NCI-H146 treated with DMSO at 0.1 percent for 48 hours (cell line): ENCODE measurements around the gene MPDZ.

Source experiments
- DNase-seq: peaks from one replicate; lab custom pipeline; 2025; ENCODE audit not compliant: unreplicated experiment; lab: John Stamatoyannopoulos, UW

Gene MPDZ

DNA sequence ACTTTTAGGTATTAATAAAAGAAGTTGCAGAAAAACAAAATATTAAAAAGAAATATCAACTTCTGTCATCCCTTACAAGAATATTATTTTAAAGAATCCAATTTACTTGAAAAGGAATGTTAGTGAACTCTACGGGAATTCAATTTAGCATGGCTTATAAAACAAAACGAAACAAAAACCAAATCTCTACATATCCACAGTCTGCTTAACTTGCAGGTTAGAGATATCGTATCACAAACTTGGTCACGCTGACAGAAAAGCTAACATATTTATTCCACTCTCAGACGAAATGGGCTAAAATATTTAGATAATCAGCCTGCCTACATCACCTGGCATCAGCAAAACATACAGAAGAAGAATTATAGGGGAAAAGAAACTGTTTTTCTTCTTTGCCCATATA, 92.7 kb downstream of the MPDZ start:
- DNase-seq: no peak

DNA sequence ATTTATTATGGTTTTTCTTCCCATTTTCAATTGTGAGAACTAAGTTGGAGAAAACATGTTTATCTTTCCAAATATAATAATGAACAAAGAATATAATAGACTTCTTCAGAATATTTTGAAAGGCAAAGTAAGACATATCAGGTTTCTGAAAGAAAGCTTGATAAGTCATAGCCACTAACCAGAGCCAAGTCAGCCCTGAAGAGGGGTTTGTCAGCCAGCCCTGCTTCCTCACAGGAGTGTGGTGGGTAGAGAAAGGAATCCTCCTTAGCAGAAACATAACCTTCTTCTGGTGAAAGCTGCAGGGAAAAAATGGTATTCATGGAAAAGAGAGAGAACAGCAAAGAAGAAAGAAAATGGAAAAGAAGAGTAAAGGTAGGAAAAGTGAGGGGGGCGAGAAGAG, 93.4 kb downstream of the MPDZ start:
- no peak for DNase-seq

DNA sequence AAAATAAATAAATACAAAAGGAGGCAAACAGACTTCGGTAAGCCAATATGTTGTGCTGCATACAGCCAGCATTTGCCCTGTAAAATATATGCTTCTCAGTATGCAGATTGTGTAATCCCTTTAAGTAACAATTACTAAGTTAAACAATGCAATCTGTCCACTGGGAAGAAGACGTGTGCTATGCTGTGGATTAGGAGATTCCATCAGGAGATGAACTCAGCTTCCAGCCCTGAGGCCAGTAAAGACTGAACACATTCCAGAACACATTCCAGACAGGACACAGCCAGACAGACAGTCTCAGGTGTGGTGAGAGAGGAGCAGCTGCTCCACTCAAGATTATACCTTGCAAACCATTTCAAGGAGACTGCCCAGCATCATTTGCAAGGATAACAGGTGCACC, 97.8 kb downstream of the MPDZ start:
- DNase-seq: no peak

DNA sequence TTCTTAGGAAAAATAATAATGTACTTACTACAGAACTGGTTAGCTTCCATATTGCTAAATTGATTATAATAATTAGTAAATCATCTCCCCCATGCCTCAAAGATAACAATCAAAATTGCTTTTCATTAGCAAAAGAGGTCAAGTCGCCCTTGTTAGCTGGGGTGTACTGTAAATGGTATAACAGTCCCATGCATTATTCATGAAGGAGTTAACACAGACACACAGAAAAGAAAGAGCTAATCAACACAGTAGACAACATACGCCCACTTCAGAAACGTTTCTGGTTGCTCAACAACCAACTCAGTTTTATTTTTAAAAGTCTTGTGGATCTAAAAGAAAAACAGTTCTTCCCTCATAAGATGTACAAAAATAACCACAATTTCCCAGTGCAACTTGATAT, 100.2 kb downstream of the MPDZ start:
- DNase-seq: peak; percentile 14

DNA sequence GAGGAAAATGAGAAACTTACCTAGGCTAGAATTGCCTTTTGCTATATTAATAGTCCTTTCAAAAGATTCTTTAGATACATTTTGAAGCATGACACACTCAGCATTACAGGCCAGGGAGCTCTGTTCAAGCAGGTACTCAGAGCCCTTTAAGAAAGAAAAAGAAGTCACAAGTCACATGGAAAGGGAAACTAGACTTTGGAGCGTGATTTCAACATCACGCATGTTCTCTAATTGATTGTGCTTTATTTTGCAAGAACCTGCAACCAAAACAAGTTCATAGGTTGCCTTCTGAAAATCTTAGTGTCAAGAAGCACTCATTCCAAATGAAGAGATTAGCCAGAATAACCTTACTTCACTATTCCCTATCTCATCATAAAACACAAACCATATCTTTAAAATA, 103.8 kb downstream of the MPDZ start:
- DNase-seq: no peak

DNA sequence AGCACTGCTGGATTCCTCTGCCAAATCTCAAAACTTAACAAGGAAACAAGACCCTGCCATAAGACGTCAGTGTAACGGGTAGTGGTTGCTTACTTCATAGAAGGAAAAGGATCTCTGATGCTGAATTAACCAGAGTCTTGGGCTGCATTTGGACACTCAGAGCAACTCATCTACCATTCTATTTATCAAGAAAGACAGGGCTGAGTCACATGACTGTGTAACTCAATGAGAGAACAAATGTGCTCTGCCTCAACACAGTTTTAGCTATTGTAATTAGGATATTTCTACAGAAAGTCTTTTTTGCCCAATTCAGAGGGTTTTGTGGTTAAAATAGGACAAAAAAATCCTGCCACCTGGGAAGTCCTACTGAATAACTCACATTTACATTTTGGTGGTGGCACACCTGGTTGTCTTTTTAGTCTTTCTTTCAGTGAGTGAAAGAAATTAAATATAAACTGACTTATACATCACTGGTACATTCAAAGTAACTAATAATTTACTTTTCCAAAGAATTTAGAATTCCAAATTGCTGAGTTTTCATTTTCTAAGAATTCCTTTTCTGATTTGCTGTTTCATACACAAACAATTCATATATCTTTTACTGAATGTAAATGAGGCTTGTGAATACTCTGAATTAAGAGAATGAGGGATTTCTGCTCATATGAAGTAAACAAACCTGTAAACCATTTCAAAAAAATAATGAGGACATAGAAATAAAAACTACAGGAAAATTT, 104.4 kb downstream of the MPDZ start:
- no peak for DNase-seq

DNA sequence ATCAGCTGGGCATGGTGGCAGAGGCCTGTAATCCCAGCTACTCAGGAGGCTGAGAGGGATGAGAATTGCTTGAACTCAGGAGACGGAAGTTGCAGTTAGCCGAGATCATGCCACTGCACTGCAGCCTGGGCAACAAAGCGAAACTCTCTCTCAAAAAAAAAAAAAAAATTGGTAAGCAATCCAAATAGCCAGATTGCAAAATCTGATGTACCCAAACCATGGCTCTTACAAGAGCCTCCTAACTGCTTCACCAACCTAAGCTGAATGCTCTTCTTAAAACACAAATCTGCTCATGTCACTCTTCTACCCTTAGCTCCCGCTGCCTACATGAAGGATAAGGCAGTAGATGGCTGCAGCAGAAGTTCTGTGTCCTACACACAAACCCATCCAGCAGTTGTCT, 105.9 kb downstream of the MPDZ start:
- no peak for DNase-seq

DNA sequence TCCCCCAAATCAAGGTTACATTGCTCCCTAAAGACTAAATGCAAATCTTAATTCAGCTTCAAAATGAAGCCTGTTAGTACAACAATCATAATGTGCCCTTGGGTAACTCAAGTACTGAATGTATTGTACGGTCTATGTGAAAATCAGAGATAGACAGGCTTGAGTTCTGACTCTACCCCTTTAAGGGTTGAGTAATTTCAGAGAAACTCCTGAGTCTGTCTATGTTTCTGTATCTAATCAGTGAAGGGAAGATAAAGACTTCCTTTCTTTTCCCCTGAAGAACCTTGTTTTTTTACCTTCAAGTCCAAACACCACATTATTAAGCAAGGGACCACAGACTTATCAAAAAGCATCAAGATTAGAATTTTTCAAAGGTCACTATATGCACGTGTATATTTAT, 108.2 kb downstream of the MPDZ start:
- DNase-seq: no peak

DNA sequence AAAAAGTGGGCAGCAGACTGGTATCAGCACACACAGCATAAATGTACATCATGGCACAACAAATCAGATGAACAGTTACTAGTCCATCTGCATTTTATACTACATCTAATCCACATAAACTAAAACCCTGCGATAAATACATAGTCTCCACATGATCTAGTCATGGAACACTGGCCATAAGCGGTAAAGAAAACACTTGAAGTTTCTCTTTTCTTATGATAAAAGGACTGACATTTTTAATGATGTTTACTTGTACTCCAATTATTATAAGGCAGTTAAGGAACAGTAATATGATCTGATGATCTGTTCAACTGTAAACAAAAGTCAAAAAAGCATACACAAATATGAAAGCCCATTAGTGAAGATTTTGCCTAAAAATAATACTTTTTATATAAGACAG, 112.5 kb downstream of the MPDZ start:
- peak; percentile 69 for DNase-seq

DNA sequence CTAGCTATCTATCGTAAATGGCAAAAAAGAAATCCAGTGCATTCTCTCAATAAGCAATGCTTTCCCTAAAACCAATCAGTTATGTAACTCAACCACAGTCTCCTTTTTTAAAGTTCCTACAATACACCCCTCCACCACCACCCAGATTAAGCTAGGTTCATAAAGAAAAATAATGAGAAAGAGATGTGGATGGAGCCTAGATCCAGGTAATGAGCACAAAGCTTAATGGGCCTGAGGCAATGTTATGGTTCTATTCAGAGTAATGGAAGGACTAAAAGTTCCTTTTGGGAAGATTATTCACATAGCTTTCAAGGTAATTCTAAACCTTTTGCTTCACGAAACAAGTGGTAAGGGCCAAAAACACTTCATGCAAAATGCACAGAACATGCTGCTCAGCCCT, 113.5 kb downstream of the MPDZ start:
- no peak for DNase-seq

DNA sequence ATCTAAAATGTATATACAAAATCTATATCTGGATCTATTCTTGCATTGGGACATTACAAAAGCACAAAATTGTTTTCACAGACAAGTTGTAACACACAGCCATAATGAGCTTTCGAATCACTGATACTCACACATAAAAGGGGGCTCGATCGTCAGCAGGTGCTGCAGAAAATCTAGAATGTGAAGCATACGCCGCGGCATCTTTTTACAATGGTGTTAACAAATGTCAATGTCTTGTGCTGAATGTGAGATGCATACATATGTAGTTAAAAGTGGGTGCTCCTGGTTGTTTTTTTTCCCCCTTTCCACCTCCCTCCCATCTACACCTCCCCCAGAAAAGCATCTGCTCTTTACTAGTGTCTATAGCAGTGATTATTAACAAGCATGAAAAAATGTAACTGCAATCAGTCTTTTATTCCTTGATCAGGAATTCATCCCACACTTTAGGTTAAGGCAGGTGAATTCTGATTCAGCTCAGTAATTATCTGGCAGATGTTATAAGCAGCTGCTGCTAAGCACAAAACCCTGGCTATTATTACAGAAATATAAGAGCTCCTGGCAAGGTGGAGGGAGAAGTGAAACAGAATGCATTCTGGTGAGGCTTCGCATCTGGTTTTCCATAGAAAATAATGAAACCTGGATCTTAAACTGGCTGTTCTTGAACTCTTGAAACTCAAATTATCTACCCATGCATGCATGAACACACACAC, 114.1 kb downstream of the MPDZ start:
- peak; percentile 86 for DNase-seq

DNA sequence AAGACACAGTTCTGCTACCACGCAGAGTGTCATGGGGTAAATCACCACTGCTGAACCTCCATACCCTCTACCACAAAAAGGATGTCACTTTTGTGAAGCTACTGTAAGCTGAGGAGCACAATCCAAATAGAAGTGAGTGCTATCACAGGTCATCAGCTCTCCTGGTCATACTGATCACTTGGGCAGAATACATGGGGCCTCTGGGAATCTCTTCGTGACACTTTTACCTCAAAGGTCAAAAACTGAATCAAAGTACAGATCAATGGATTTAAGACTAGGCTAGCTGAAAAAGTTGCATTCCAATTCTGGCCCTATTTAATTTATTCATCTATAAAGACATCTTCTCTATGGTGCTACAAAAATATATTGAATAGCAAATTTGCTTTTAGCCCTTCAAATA, 115.5 kb downstream of the MPDZ start:
- DNase-seq: peak; percentile 27

DNA sequence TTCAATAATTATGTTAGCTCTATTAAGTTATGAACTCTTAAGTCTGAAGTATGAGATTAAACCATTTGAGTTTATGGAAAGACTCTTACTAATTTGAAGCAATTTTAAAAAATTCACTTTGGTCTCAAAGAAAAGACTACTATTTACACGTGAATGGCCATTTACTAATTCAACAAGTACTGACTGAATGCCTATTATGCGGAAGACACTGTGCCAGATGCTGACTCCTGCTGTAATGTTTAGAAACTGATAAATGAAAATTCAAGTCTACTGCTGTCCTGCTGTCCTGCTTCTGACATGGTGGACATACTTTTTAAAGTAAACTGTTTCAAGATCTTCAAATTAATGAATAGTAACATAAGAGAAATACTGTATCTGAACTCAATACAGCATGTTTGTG, 116.2 kb downstream of the MPDZ start:
- DNase-seq: peak; percentile 94

DNA sequence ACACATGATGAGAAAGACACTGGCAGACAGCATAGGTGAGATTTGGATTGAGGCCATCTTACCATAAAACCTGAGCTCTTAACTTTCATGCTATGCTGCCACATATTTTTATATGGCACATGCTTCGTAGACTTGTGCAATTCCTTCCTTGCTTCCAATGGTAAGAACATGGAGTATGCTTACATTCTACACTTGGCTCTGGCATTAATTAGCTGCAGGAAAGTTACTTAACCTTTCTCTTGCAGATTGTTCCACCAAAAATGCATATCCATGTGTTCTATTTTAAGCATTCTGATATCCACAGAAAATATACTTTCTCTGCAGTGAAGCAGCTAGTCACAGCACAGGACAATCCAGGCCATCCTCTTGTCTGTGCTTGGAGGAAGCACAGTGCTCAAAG, 119.4 kb downstream of the MPDZ start:
- no peak for DNase-seq

DNA sequence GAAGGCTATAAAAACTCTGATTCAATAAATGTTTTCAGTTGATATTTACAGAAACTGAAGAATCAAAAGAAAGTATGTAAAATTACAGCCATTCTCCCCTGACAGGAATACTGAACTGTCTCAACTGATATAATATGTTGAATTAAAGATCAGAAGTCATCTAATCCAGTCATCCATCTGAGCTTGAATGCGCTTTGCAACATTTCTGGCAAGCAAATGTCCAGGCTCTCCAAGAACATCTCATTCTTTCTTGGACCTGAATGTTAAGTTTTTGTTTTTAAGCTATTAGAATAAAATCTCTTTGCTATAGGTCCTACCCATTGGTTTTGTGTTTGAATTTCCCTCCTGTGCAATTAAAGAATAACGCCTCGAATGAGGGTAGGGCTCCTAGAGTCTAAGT, 120.5 kb downstream of the MPDZ start:
- no peak for DNase-seq

DNA sequence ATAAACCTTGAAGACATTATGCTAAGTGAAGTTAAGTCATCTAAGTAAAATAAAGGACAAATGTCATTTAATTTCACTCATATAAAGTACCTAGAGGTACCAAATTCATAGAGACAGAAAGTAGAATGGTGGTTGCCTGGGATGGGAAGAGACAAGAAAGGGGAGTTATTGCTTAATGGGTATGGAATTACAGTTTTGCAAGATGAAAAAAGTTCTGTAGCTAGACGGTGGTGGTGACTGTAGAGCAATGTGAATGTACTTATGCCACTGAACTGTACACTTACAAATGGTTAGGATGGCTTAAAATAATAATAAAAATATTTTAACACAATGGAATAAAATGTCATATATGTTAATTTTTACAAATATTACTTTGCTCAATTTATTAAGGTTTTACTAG, 128.0 kb downstream of the MPDZ start:
- no peak for DNase-seq

DNA sequence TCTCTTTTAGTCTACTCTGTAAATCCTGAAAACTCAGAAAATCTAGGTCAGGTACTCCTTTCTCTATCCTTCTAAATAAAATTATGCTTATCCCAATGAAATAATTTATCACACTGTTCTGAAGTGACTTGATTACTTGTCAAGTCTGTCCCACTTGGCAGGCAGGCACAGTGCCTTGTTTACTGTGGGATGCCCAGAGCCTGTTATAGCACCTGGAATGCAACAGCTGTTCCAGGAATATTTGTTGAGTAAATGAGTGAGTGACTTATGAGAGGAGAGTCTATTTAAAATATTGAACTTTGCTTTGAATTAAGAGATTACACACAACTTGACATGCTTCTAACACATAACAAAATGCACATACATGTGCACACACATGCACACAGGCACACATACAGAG, 130.0 kb downstream of the MPDZ start:
- DNase-seq: no peak

DNA sequence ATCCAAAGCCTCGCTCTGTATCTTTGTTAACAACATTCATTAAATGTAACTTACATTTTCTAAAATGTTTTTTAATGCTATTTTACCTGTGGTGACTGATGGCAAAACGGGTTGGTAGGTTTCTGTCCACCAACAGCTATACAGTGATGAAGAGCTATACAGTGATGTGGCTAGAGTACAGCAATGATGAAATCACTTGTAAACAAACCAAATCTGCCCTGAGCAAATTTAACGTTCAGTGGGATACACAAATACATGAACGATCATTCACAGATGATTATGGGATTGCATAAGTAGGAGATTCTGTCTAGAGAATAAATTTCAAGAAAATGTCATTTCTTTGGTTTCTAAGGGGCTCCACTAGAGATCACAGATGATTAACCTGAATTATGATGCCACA, 132.7 kb downstream of the MPDZ start:
- DNase-seq: no peak

DNA sequence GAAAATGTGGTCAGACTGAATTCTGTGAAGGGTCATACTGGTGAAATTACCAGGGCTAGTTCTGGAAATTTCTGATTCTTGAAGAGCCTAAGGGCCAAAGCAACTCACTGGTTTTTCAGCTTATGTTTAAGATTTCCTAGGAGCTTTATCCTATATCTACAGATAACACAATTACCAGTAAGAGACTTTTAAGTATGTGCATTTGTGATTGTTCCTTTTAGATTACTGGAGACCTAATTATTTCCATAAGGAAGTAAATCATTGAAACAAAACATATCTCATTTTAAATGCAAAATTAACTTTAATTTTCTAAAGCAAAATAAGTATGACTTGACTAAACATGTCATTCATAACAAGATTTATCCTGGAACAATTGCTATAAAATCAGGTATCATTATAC, 134.2 kb downstream of the MPDZ start:
- DNase-seq: no peak

DNA sequence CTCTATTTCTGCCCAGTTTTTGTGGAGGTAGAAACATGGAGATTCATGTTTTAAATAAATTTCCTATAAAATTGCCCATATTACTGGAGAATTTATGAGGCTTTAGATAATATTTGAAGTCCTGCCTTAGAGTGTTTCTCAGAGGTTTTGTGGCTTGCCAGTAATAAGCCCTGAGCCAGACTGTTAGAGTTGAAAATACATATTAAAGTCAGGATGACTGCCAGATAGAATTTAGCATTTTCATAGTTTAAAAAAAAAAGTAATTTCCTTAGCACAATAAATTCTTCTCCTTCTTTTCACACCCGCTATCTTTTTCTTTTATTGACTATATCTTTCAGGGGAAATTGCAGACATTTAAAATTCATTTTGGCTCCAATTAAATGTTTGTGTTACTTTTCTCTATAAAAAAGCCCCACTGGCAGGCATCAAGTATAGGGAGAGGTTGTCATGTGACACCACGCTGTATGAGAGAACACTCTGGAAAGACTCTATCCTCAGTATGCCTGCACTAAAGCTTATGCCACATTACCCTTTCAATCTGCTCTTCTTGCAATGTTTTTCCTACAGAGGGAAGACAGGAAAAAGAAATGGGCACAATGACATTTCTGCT, 135.2 kb downstream of the MPDZ start:
- no peak for DNase-seq

DNA sequence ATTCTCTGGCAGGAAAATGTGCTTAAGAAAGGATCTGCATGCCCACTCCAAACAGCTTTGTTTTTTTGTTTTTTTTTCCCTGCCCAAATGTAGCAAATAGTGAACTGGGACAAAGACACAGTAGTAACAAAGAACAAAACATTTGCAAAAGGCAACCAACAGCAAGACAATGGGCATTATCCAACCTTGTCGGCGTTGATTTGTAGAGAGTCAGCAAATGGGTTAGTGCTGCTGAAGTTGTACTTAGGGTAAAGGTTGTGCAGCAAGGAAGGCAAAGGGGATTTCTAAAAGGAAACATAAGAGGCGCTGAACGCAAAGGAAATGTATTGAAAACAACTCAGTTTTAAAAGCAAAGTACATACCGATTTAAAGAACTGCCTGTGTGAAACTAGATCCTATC, 136.2 kb downstream of the MPDZ start:
- no peak for DNase-seq

DNA sequence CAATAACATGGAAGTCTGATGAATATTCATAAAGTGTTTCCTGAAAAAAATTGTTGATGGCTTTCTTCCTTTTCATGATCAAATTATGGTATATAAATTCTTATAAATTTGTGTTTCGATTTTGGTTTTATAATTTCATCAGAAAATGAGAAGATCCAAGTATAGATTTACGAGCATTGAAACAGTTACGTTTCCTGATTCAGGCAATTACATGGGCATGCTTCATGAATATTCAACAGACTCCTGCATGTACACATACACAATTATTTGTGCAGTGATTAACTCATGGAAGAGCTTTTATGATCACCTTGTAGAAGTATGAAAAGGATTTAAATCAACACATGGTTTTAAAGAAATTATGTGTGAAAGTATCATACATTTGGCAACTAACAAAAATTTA, 136.7 kb downstream of the MPDZ start:
- DNase-seq: no peak

DNA sequence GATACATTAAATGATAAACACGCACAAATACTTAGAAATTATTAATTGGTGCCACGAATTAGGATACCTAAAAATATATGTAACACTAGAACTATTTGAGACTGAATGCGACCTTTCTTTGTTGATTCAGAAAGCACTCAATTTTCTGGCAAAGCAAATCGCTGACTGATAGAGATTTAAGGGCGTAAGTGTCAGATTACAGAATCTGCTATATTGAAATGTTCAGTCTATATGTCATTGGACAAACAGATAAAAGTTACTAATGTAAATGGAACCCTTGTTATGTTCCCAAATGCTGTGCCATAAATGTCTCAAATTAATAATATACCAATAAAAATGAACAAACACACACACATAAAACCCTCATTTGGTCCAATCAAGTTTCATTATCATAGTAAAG, 137.9 kb downstream of the MPDZ start:
- peak; percentile 55 for DNase-seq
